ENCODE data around the gene RPS19BP1.

DNA sequence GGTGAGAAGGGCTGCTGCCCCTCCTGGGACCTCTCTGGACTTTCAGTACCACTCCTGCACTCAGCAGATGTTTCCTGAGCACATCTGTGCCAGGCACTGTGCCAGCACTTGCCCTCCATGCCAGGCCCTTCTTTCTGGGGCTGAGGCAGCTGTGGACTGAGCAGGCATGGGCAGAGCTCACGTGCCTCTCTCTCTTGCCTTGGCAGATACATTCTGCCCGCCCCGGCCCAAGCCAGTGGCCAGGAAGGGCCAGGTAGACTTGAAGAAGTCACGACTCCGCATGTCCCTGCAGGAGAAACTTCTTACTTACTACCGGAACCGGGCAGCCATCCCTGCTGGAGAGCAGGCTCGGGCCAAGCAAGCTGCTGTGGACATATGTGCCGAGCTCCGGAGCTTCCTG is 20.5 kb downstream of the RPS19BP1 start:
- TF ChIP-seq POLR2A (IDR thresholded peaks at IDR 0.05), result no peak
- TF ChIP-seq, protein P1, sequence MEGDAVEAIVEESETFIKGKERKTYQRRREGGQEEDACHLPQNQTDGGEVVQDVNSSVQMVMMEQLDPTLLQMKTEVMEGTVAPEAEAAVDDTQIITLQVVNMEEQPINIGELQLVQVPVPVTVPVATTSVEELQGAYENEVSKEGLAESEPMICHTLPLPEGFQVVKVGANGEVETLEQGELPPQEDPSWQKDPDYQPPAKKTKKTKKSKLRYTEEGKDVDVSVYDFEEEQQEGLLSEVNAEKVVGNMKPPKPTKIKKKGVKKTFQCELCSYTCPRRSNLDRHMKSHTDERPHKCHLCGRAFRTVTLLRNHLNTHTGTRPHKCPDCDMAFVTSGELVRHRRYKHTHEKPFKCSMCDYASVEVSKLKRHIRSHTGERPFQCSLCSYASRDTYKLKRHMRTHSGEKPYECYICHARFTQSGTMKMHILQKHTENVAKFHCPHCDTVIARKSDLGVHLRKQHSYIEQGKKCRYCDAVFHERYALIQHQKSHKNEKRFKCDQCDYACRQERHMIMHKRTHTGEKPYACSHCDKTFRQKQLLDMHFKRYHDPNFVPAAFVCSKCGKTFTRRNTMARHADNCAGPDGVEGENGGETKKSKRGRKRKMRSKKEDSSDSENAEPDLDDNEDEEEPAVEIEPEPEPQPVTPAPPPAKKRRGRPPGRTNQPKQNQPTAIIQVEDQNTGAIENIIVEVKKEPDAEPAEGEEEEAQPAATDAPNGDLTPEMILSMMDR (IDR thresholded peaks at IDR 0.05), result no peak
